H9 (cell line): ENCODE measurements around the gene SLC47A2. TPM values are rescaled to one million over a fixed set of nuclear protein-coding genes. Genes with fewer than 3 reads are reported as not detected.
A peak's percentile ranks its signal among the peaks of the same experiment; 100 is the strongest.

Source experiments
- DNase-seq: peaks from one replicate; pipeline ENCODE4 v3.0.0-alpha.2; 2017
- H2AFZ ChIP-seq: one replicate; pipeline ENCODE4 v1.6.1; 2013; ENCODE audit warnings: mild to moderate bottlenecking, low read length, control low read depth, moderate library complexity
- H2AK5ac ChIP-seq: 2 replicates; pipeline ENCODE4 v1.6.1; 2013; ENCODE audit warnings: low read length, control low read depth, mixed read lengths; ENCODE audit not compliant: insufficient read length
- H2BK120ac ChIP-seq: one replicate; pipeline ENCODE4 v1.6.1; 2013; ENCODE audit warnings: low read depth, mild to moderate bottlenecking, low read length, control low read depth, inconsistent platforms; ENCODE audit not compliant: poor library complexity, severe bottlenecking
- H2BK12ac ChIP-seq: 2 replicates; pipeline ENCODE4 v1.6.1; 2013; ENCODE audit warnings: low read length, control low read depth, mixed read lengths, low read depth; ENCODE audit not compliant: insufficient read length
- H2BK15ac ChIP-seq: 2 replicates; pipeline ENCODE4 v1.6.1; 2013; ENCODE audit warnings: low read depth, low read length, control low read depth
- H2BK20ac ChIP-seq: one replicate; pipeline ENCODE4 v1.6.1; 2013; ENCODE audit warnings: low read depth, mild to moderate bottlenecking, low read length, control low read depth, inconsistent platforms; ENCODE audit not compliant: poor library complexity, severe bottlenecking
- H2BK5ac ChIP-seq: 2 replicates; pipeline ENCODE4 v1.6.1; 2013; ENCODE audit warnings: low read length, control low read depth, mixed read lengths; ENCODE audit not compliant: insufficient read length
- H3K14ac ChIP-seq: 2 replicates; pipeline ENCODE4 v1.6.1; 2013; ENCODE audit warnings: low read length, control low read depth; ENCODE audit not compliant: insufficient read depth
- H3K18ac ChIP-seq: 2 replicates; pipeline ENCODE4 v1.6.1; 2013; ENCODE audit warnings: low read depth, mild to moderate bottlenecking, mixed read lengths, low read length, control low read depth; ENCODE audit not compliant: insufficient read length
- H3K23ac ChIP-seq: 2 replicates; pipeline ENCODE4 v1.6.1; 2013; ENCODE audit warnings: low read length, control low read depth, mixed read lengths, low read depth; ENCODE audit not compliant: insufficient read length
- H3K23me2 ChIP-seq: 2 replicates; pipeline ENCODE4 v1.6.1; 2013; ENCODE audit warnings: low read depth, mild to moderate bottlenecking, mixed read lengths, low read length, control low read depth; ENCODE audit not compliant: insufficient read length, poor library complexity, severe bottlenecking
- H3K27ac ChIP-seq: 2 replicates; pipeline ENCODE4 v1.5.1; 2013; ENCODE audit warnings: low read length, control low read depth, mixed read lengths, low read depth; ENCODE audit not compliant: insufficient read length
- H3K27me3 ChIP-seq: 2 replicates; pipeline ENCODE4 v1.6.1; 2013; ENCODE audit warnings: low read length, control low read depth, inconsistent platforms; ENCODE audit not compliant: insufficient read depth
- H3K4ac ChIP-seq: 2 replicates; pipeline ENCODE4 v1.6.1; 2013; ENCODE audit warnings: low read depth, mild to moderate bottlenecking, control low read depth, inconsistent platforms, low read length, moderate library complexity
- H3K4me1 ChIP-seq: 2 replicates; pipeline ENCODE4 v1.6.1; 2013; ENCODE audit warnings: low read length, control low read depth, inconsistent platforms; ENCODE audit not compliant: insufficient read depth
- H3K4me2 ChIP-seq: 2 replicates; pipeline ENCODE4 v1.6.1; 2013; ENCODE audit warnings: low read length, control low read depth, mixed read lengths; ENCODE audit not compliant: insufficient read length, insufficient read depth
- H3K56ac ChIP-seq: 2 replicates; pipeline ENCODE4 v1.6.1; 2013; ENCODE audit warnings: low read depth, mild to moderate bottlenecking, mixed read lengths, low read length, control low read depth; ENCODE audit not compliant: insufficient read length
- H3K79me1 ChIP-seq: 2 replicates; pipeline ENCODE4 v1.6.1; 2013; ENCODE audit warnings: low read depth, mild to moderate bottlenecking, moderate library complexity, low read length, control low read depth, inconsistent platforms; ENCODE audit not compliant: insufficient read depth, poor library complexity, severe bottlenecking
- H3K79me2 ChIP-seq: 2 replicates; pipeline ENCODE4 v1.6.1; 2013; ENCODE audit warnings: low read length, control low read depth, inconsistent platforms; ENCODE audit not compliant: insufficient read depth
- H3K9ac ChIP-seq: 2 replicates; pipeline ENCODE4 v1.6.1; 2013; ENCODE audit warnings: low read length, control low read depth, mixed read lengths; ENCODE audit not compliant: insufficient read length; ENCODE audit errors: extremely low read depth
- H3K9me3 ChIP-seq: one replicate; pipeline ENCODE4 v1.6.1; 2013; ENCODE audit warnings: low read depth, low read length, inconsistent platforms; ENCODE audit not compliant: control insufficient read depth
- H3T11ph ChIP-seq: one replicate; pipeline ENCODE4 v1.6.1; 2013; ENCODE audit warnings: mild to moderate bottlenecking, low read length, control low read depth, inconsistent platforms
- H4K20me1 ChIP-seq: one replicate; pipeline ENCODE4 v1.6.1; 2013; ENCODE audit not compliant: control insufficient read depth, insufficient read length, insufficient read depth
- H4K5ac ChIP-seq: 2 replicates; pipeline ENCODE4 v1.6.1; 2013; ENCODE audit warnings: low read depth, mild to moderate bottlenecking, mixed read lengths, low read length, control low read depth; ENCODE audit not compliant: insufficient read length
- H4K8ac ChIP-seq: replicated peaks from 2 replicates; pipeline ENCODE4 v1.6.1; 2013; ENCODE audit warnings: low read length, control low read depth, mixed read lengths, low read depth; ENCODE audit not compliant: insufficient read length
- H4K91ac ChIP-seq: 2 replicates; pipeline ENCODE4 v1.6.1; 2013; ENCODE audit warnings: low read depth, mild to moderate bottlenecking, moderate library complexity, mixed read lengths, low read length, control low read depth; ENCODE audit not compliant: insufficient read length
- H3K27ac Mint-ChIP-seq, 3 experiments: 2 replicates in 2 of 3; 3 replicates in 1 of 3; pipeline ENCODE4 v1.8.0; 2020 to 2021; ENCODE audit warnings: mixed read lengths in 3 of 3, mild to moderate bottlenecking in 1 of 3, moderate library complexity in 1 of 3
- H3K27me3 Mint-ChIP-seq: 2 replicates; pipeline ENCODE4 v1.8.0; 2021; ENCODE audit warnings: low read depth, mild to moderate bottlenecking, moderate library complexity, mixed read lengths
- H3K36me3 Mint-ChIP-seq, 3 experiments: 2 replicates in 2 of 3; 3 replicates in 1 of 3; pipeline ENCODE4 v1.8.0; 2020 to 2021; ENCODE audit warnings: low read depth in 3 of 3, mixed read lengths in 3 of 3; ENCODE audit not compliant: insufficient read depth in 1 of 3
- H3K4me1 Mint-ChIP-seq, 2 experiments: 2 replicates each; pipeline ENCODE4 v1.8.0; 2020; ENCODE audit warnings: mixed read lengths in 2 of 2
- H3K4me3 Mint-ChIP-seq, 2 experiments: 2 replicates in 1 of 2; 3 replicates in 1 of 2; pipeline ENCODE4 v1.8.0; 2020 to 2021; ENCODE audit warnings: mild to moderate bottlenecking in 2 of 2, mixed read lengths in 2 of 2, moderate library complexity in 1 of 2
- H3K9me3 Mint-ChIP-seq, 2 experiments: 2 replicates in 1 of 2; 3 replicates in 1 of 2; pipeline ENCODE4 v1.8.0; 2020; ENCODE audit warnings: mild to moderate bottlenecking in 2 of 2, mixed read lengths in 2 of 2, moderate library complexity in 1 of 2
- WGBS: extraction: QIAGEN DNeasy Blood & Tissue Kit; methylation state at CpG from one replicate; pipeline ENCODE4 v1.1.7; 2013; ENCODE audit warnings: missing lambda C conversion rate, low lambda C conversion rate, mixed read lengths; ENCODE audit not compliant: insufficient read length; ENCODE audit errors: extremely low coverage; 5-methylcytosine and 5-hydroxymethylcytosine counted together
- total RNA-seq: library from RNA; stranded (reverse); gene quantifications from 2 replicates; pipeline ENCODE4 v1.2.1, GENCODE V29; 2021
- TF ChIP-seq, protein P1 (sequence below): fragments of 200-600 bp; sonication (generic); conservative IDR thresholded peaks from 3 replicates; pipeline ENCODE4 v1.8.0; 2021; ENCODE audit warnings: antibody characterized with exemption, mild to moderate bottlenecking

The SLC47A2 gene
- total RNA-seq, 1 experiment from 2014 or later = not detected

DNA sequence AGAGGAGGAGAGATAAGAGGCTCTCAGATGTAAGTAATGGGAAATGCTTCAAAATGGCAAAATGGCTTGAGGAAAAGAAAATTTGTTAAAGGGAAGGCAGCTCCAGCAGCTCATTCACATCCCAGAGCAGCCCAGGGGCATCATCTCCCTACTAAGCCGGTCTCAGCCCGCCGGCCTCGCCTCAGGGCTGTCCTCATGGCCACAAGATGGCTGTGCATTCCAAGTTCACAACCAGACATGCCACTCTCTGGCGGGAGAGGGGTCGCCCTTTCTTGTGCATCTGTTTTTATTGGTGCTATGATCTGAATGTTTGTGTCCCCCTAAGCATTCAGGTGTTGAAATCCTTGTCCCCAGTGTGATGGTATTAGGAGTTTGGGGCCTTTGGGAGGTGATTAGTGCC is 13.5 kb upstream of the SLC47A2 start:
- H2AFZ ChIP-seq = no peak overlapping the region
- no peaks in the 10 kb centered on the region for H4K20me1 ChIP-seq
- H3K79me1 ChIP-seq = no peaks in the 10 kb centered on the region
- Mint-ChIP-seq H3K27me3 (peaks cover 4% of the 10 kb centered on the region), H3K4me1 (no peaks in the 10 kb centered on the region), H3K9me3 (no peaks in the 10 kb centered on the region), H3K27ac (peak overlapping the region in 1 of 3 experiments; percentile 59; a peak in 1 of 7 replicates), H3K4me3 (no peak overlapping the region), H3K36me3 (no peaks in the 10 kb centered on the region)
- no peaks in the 10 kb centered on the region for H3K79me2 ChIP-seq
- no peak overlapping the region for H3K4ac ChIP-seq
- no peaks in the 10 kb centered on the region for H3K27me3 ChIP-seq
- TF ChIP-seq, protein P1, sequence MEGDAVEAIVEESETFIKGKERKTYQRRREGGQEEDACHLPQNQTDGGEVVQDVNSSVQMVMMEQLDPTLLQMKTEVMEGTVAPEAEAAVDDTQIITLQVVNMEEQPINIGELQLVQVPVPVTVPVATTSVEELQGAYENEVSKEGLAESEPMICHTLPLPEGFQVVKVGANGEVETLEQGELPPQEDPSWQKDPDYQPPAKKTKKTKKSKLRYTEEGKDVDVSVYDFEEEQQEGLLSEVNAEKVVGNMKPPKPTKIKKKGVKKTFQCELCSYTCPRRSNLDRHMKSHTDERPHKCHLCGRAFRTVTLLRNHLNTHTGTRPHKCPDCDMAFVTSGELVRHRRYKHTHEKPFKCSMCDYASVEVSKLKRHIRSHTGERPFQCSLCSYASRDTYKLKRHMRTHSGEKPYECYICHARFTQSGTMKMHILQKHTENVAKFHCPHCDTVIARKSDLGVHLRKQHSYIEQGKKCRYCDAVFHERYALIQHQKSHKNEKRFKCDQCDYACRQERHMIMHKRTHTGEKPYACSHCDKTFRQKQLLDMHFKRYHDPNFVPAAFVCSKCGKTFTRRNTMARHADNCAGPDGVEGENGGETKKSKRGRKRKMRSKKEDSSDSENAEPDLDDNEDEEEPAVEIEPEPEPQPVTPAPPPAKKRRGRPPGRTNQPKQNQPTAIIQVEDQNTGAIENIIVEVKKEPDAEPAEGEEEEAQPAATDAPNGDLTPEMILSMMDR = no peak
- H4K91ac ChIP-seq = no peak overlapping the region
- H2BK120ac ChIP-seq = no peak overlapping the region
- H3K4me2 ChIP-seq = no peak overlapping the region
- no peak overlapping the region for H2BK20ac ChIP-seq
- H3K18ac ChIP-seq = no peak overlapping the region
- no peak overlapping the region for H3K27ac ChIP-seq
- no peak overlapping the region for H3K14ac ChIP-seq
- no peak overlapping the region for H2BK15ac ChIP-seq
- H2BK12ac ChIP-seq = no peak overlapping the region
- no peak overlapping the region for H3K9ac ChIP-seq
- H3K9me3 ChIP-seq = no peaks in the 10 kb centered on the region
- H4K8ac ChIP-seq = no peak overlapping the region
- no peak overlapping the region for H4K5ac ChIP-seq
- no peak overlapping the region for H3T11ph ChIP-seq
- H2BK5ac ChIP-seq = no peak overlapping the region
- no peak for DNase-seq
- H3K23ac ChIP-seq = no peak overlapping the region
- H3K4me1 ChIP-seq = no peaks in the 10 kb centered on the region
- no CpG with 5 or more reads among the region's 6 CpGs for WGBS
- no peak overlapping the region for H2AK5ac ChIP-seq
- H3K56ac ChIP-seq = no peak overlapping the region
- no peaks in the 10 kb centered on the region for H3K23me2 ChIP-seq
